Measurements from ENCODE around the gene CITED4. TPM values are rescaled to one million over a fixed set of nuclear protein-coding genes. Genes with fewer than 3 reads are reported as not detected.

CITED4 gene
- total and polyA plus RNA-seq, 4 donors: 0.89 to 12.1 (median 7.1) TPM

DNA sequence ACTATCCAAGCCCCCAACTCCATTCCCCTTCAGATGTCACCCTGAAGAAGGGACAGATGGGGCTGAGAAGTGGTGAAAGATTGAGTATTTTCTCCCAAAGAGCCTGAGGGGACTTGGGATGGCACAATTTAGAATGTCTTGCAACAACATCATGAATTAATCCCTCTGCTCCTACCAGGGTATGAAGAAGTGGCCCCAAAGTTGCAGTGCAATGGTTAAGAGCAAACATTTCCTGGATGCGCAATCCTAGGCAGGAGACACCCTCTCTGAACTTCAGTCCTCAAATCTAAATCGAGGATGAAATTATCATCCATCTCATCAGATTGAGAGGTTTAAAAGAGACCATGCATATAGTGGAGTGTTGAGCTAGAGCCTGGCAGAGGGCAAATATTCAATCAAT, 28.6 kb upstream of the CITED4 start:
- no CpG with 5 or more reads among the region's 2 CpGs for WGBS (ENCODE audit: insufficient coverage)
- no peak overlapping the region for H3K4me3 ChIP-seq (ENCODE audit: low read depth, low read length)
- H3K9me3 ChIP-seq (ENCODE audit: control insufficient read depth, insufficient read depth, low read length): peaks cover 5% of the 10 kb centered on the region
- no peak overlapping the region for H3K27ac ChIP-seq (ENCODE audit: low read depth, low read length)
- no peaks in the 10 kb centered on the region for H3K4me1 ChIP-seq (ENCODE audit: control insufficient read depth, insufficient read depth, low read length)
- peaks cover 2% of the 10 kb centered on the region for H3K27me3 ChIP-seq (ENCODE audit: control insufficient read depth, insufficient read depth, low read length)
- no peak for DNase-seq (ENCODE audit: low read depth in 4 of 6, low spot score in 6 of 6)
- H3K36me3 ChIP-seq (ENCODE audit: control insufficient read depth, insufficient read depth, low read length): no peaks in the 10 kb centered on the region

GRCh38 chr1:40887652-40888051, 25.5 kb upstream of the CITED4 start:
- H3K27ac ChIP-seq (ENCODE audit: low read depth, low read length): no peak overlapping the region
- 96% methylated on average over 6 of the region's 6 CpGs for WGBS (ENCODE audit: insufficient coverage)

DNA sequence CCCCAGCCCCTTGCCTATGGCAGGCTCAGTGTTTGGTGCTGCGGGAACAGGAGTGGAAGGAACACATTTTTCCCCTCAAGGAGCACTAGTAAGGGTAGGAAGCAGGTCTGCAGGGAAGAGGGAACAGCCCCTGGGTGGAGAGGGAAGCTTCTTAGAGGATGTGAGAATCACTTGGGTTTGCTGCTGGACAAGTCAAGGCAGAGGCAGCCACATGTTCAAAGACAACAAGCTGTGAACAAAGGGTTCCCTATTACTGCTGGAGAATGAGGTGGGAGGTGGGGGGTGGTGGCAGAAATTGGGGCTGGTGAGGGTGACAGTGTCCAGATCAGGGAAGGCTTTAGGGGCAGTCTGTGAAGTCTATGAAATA, 24.8 kb upstream of the CITED4 start:
- DNase-seq (ENCODE audit: low read depth in 4 of 6, low spot score in 6 of 6): no peak
- peaks cover 9% of the 10 kb centered on the region for H3K4me1 ChIP-seq (ENCODE audit: control insufficient read depth, insufficient read depth, low read length)
- no peak overlapping the region for H3K4me3 ChIP-seq (ENCODE audit: low read depth, low read length)
- peaks cover 17% of the 10 kb centered on the region for H3K27me3 ChIP-seq (ENCODE audit: control insufficient read depth, insufficient read depth, low read length)
- no CpG with 5 or more reads among the region's 1 CpG for WGBS (ENCODE audit: insufficient coverage)
- H3K9me3 ChIP-seq (ENCODE audit: control insufficient read depth, insufficient read depth, low read length): no peaks in the 10 kb centered on the region
- H3K27ac ChIP-seq (ENCODE audit: low read depth, low read length): no peak overlapping the region
- no peaks in the 10 kb centered on the region for H3K36me3 ChIP-seq (ENCODE audit: control insufficient read depth, insufficient read depth, low read length)

More at GRCh38 chr1:40887652-40888051, 25.5 kb upstream of the CITED4 start:
- Histone ChIP-seq H3K36me3 (ENCODE audit: control insufficient read depth, insufficient read depth, low read length) (no peaks in the 10 kb centered on the region), H3K9me3 (ENCODE audit: control insufficient read depth, insufficient read depth, low read length) (no peaks in the 10 kb centered on the region), H3K27me3 (ENCODE audit: control insufficient read depth, insufficient read depth, low read length) (peaks cover 17% of the 10 kb centered on the region), H3K4me1 (ENCODE audit: control insufficient read depth, insufficient read depth, low read length) (peaks cover 9% of the 10 kb centered on the region), H3K4me3 (ENCODE audit: low read depth, low read length) (no peak overlapping the region)
- no peak for DNase-seq (ENCODE audit: low read depth in 4 of 6, low spot score in 6 of 6)

DNA sequence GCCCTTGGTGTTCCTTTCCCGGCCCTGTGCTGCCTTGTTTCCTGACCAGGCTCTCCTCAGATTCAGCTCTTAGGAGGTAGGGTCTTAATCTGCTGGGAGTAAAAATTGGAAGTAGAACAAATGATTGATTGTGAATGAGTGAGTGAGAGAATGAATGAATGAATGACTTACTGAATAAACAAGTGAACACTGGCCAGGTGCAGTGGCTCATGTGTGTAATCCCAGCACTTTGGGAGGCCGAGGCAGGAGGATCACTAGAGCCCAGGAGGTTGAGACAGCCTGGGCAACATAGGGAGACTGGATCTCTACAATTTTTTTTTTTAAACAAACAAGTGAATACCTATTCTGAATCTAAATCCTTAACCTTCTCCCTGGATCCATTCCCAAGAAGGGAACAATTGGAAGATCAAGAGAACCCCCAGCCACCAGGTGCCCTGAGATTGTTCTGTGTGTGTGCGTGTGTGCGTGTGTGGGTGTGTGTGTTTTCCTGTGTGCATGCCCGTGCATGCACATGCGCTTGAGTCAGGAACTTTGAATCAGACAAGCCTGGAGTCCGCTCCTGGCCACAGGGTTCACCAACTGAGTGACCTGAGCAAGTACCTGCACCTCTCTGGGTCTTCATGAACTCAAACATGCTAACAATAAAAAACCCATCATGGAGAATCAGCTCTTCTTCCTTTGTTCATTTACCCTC, 24.3 kb upstream of the CITED4 start:
- Histone ChIP-seq H3K27ac (ENCODE audit: low read depth, low read length) (no peak overlapping the region), H3K27me3 (ENCODE audit: control insufficient read depth, insufficient read depth, low read length) (peaks cover 17% of the 10 kb centered on the region), H3K4me1 (ENCODE audit: control insufficient read depth, insufficient read depth, low read length) (peaks cover 9% of the 10 kb centered on the region), H3K36me3 (ENCODE audit: control insufficient read depth, insufficient read depth, low read length) (no peaks in the 10 kb centered on the region), H3K4me3 (ENCODE audit: low read depth, low read length) (no peak overlapping the region), H3K9me3 (ENCODE audit: control insufficient read depth, insufficient read depth, low read length) (no peaks in the 10 kb centered on the region)
- WGBS (ENCODE audit: insufficient coverage): 84% methylated on average over 6 of the region's 7 CpGs
- DNase-seq (ENCODE audit: low read depth in 4 of 6, low spot score in 6 of 6): no peak

GRCh38 chr1:40884055-40884795, 22.1 kb upstream of the CITED4 start:
- Histone ChIP-seq H3K4me1 (ENCODE audit: control insufficient read depth, insufficient read depth, low read length) (peaks cover 12% of the 10 kb centered on the region), H3K9me3 (ENCODE audit: control insufficient read depth, insufficient read depth, low read length) (no peaks in the 10 kb centered on the region), H3K27ac (ENCODE audit: low read depth, low read length) (no peak overlapping the region), H3K4me3 (ENCODE audit: low read depth, low read length) (no peak overlapping the region), H3K27me3 (ENCODE audit: control insufficient read depth, insufficient read depth, low read length) (peaks cover 17% of the 10 kb centered on the region), H3K36me3 (ENCODE audit: control insufficient read depth, insufficient read depth, low read length) (no peaks in the 10 kb centered on the region)
- DNase-seq (ENCODE audit: low read depth in 4 of 6, low spot score in 6 of 6): no peak
- 11% methylated on average over 73 of the region's 73 CpGs for WGBS (ENCODE audit: insufficient coverage)

DNA sequence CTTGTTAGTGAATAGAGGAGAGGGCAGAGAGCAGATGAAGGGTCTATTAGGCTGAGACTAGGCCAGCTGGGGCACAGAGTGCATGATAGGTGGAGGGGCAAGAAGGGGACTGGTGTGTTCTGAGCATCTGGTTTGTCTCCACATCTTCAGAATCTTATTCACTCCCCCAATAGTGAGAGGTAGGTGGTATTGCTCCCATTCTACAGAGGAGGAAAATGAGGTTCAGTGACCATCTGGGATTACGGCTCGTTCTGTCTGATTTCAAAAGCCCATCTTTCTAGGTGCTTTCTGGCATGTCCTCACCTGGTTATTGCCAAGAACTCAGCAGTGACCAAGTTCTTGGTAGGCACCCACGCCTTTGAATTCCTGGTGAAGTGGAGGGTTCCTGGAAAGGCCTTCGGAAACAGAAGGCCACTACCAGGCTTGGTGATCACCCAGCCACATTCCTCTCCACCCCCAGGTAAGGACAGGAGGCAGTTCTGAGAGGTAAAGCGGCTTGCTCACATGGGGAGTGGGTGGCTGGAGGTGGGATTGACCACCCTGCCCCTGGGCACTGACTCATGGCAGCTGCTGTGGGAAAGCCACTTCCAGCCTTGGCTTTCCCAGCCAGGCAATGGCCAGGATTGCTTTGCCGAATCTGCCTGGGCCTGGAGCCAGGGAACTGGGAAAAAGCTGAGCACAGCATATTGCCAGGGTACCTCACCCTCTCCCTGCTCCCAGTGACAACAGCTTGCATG, 18.8 kb upstream of the CITED4 start:
- DNase-seq (ENCODE audit: low read depth in 4 of 6, low spot score in 6 of 6): no peak
- peaks cover 16% of the 10 kb centered on the region for H3K4me1 ChIP-seq (ENCODE audit: control insufficient read depth, insufficient read depth, low read length)
- peaks cover 15% of the 10 kb centered on the region for H3K27me3 ChIP-seq (ENCODE audit: control insufficient read depth, insufficient read depth, low read length)
- 64% methylated on average over 3 of the region's 6 CpGs for WGBS (ENCODE audit: insufficient coverage)
- no peaks in the 10 kb centered on the region for H3K9me3 ChIP-seq (ENCODE audit: control insufficient read depth, insufficient read depth, low read length)
- no peak overlapping the region for H3K27ac ChIP-seq (ENCODE audit: low read depth, low read length)
- no peaks in the 10 kb centered on the region for H3K36me3 ChIP-seq (ENCODE audit: control insufficient read depth, insufficient read depth, low read length)
- no peak overlapping the region for H3K4me3 ChIP-seq (ENCODE audit: low read depth, low read length)

- WGBS (ENCODE audit: insufficient coverage): 77% methylated on average over 10 of the region's 11 CpGs
- no peaks in the 10 kb centered on the region for H3K9me3 ChIP-seq (ENCODE audit: control insufficient read depth, insufficient read depth, low read length)
- H3K4me1 ChIP-seq (ENCODE audit: control insufficient read depth, insufficient read depth, low read length): peaks cover 16% of the 10 kb centered on the region
- H3K27ac ChIP-seq (ENCODE audit: low read depth, low read length): no peak overlapping the region
- peaks cover 12% of the 10 kb centered on the region for H3K27me3 ChIP-seq (ENCODE audit: control insufficient read depth, insufficient read depth, low read length)
- DNase-seq (ENCODE audit: low read depth in 4 of 6, low spot score in 6 of 6): no peak
- no peaks in the 10 kb centered on the region for H3K36me3 ChIP-seq (ENCODE audit: control insufficient read depth, insufficient read depth, low read length)
- H3K4me3 ChIP-seq (ENCODE audit: low read depth, low read length): no peak overlapping the region
These were observed 17.5 kb upstream of the CITED4 start for GRCh38 chr1:40879482-40880175.

GRCh38 chr1:40878906-40879305, 16.7 kb upstream of the CITED4 start:
- Histone ChIP-seq H3K27me3 (ENCODE audit: control insufficient read depth, insufficient read depth, low read length) (peaks cover 7% of the 10 kb centered on the region), H3K4me3 (ENCODE audit: low read depth, low read length) (no peak overlapping the region), H3K4me1 (ENCODE audit: control insufficient read depth, insufficient read depth, low read length) (peaks cover 9% of the 10 kb centered on the region), H3K36me3 (ENCODE audit: control insufficient read depth, insufficient read depth, low read length) (no peaks in the 10 kb centered on the region), H3K27ac (ENCODE audit: low read depth, low read length) (no peak overlapping the region), H3K9me3 (ENCODE audit: control insufficient read depth, insufficient read depth, low read length) (no peaks in the 10 kb centered on the region)
- no peak for DNase-seq (ENCODE audit: low read depth in 4 of 6, low spot score in 6 of 6)
- WGBS (ENCODE audit: insufficient coverage): 100% methylated on average over 2 of the region's 2 CpGs

- Histone ChIP-seq H3K4me1 (ENCODE audit: control insufficient read depth, insufficient read depth, low read length) (peaks cover 7% of the 10 kb centered on the region), H3K27ac (ENCODE audit: low read depth, low read length) (no peak overlapping the region), H3K27me3 (ENCODE audit: control insufficient read depth, insufficient read depth, low read length) (no peaks in the 10 kb centered on the region), H3K36me3 (ENCODE audit: control insufficient read depth, insufficient read depth, low read length) (no peaks in the 10 kb centered on the region), H3K9me3 (ENCODE audit: control insufficient read depth, insufficient read depth, low read length) (no peaks in the 10 kb centered on the region), H3K4me3 (ENCODE audit: low read depth, low read length) (no peak overlapping the region)
- 33% methylated on average over 3 of the region's 4 CpGs for WGBS (ENCODE audit: insufficient coverage)
- no peak for DNase-seq (ENCODE audit: low read depth in 4 of 6, low spot score in 6 of 6)
These were observed 15.5 kb upstream of the CITED4 start for GRCh38 chr1:40877698-40878097.
